Astrocyte of the spinal cord (primary cell): Measurements from ENCODE around the gene VSX1.

Experiments used
- DNase-seq: peaks from one replicate; pipeline ENCODE4 v3.0.0; 2011; ENCODE audit warnings: low read depth, low spot score
- H3K4me3 ChIP-seq: 2 replicates; pipeline ENCODE4 v1.5.1; 2011; ENCODE audit warnings: low read depth, mild to moderate bottlenecking, low read length, moderate library complexity
- CTCF ChIP-seq: IDR thresholded peaks from 2 replicates; pipeline ENCODE4 v1.5.1; 2012; ENCODE audit warnings: low read depth, mild to moderate bottlenecking, low read length, inconsistent platforms
- in situ Hi-C: cut with HindIII; loops from 2 replicates; pipeline ENCODE4 v1.10.0; 2017; ENCODE audit warnings: low sequenced_read_pairs

The VSX1 gene

GRCh38 chr20:25083141-25083772 is 1.3 kb upstream of the VSX1 start:
- DNase-seq, result no peak
- no peak overlapping the region for H3K4me3 ChIP-seq
- in situ Hi-C loops, result no loop called here
- TF ChIP-seq CTCF, result no peak

GRCh38 chr20:25082498-25082873 is 545 bp upstream of the VSX1 start:
- no peak overlapping the region for H3K4me3 ChIP-seq
- peak; percentile 12 for TF ChIP-seq CTCF
- no peak for DNase-seq
- in situ Hi-C loops, result no loop called here

- H3K4me3 ChIP-seq, result no peak overlapping the region
- no peak for TF ChIP-seq CTCF
- in situ Hi-C loops, result no loop called here
- DNase-seq, result no peak
Measured at GRCh38 chr20:25081065-25081729, 744 bp downstream of the VSX1 start.

- TF ChIP-seq CTCF, result no peak
- no peak overlapping the region for H3K4me3 ChIP-seq
- DNase-seq, result no peak
- in situ Hi-C loops, result no loop called here
Measured at GRCh38 chr20:25079171-25079570, 2.8 kb downstream of the VSX1 start.

GRCh38 chr20:25078662-25079061 is 3.3 kb downstream of the VSX1 start:
- in situ Hi-C loops, result no loop called here
- H3K4me3 ChIP-seq, result no peak overlapping the region
- DNase-seq, result no peak
- no peak for TF ChIP-seq CTCF

- no peak for TF ChIP-seq CTCF
- DNase-seq, result no peak
- H3K4me3 ChIP-seq, result no peak overlapping the region
- in situ Hi-C loops, result no loop called here
Measured at GRCh38 chr20:25077610-25078169, 4.3 kb downstream of the VSX1 start.
